GM21576 (cell line): ENCODE measurements around the gene TBCD.
"Not testable (repeated sequence)": the region's sequence is repeated elsewhere in the genome, so short reads cannot be mapped to it uniquely, and the experiment has no call there.

Experiments
- ATAC-seq: cut with Tn5 transposase; IDR thresholded peaks from one replicate; pipeline ENCODE4 v1.9.1; 2021; ENCODE audit warnings: mild to moderate bottlenecking, moderate library complexity; ENCODE audit not compliant: unreplicated experiment

TBCD gene

DNA sequence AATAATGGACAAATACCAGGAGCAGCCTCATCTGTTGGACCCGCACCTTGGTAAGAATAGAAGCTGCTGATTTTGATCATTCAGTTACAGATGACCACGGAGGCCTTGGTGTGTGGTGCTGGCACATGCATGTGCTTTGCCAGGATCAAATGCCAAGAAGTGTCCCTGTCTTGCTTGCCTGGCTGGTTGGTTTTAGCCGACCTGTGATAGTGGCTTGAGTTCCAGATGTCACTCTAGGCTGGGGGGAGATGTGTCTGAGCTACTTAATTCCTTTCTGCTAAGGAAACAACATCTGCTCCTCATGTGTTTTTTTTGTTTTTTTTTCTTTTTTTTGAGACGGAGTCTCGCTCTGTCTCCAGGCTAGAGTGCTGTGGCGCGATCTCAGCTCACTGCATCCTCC is 4.3 kb downstream of the TBCD start:
- no peak for ATAC-seq

DNA sequence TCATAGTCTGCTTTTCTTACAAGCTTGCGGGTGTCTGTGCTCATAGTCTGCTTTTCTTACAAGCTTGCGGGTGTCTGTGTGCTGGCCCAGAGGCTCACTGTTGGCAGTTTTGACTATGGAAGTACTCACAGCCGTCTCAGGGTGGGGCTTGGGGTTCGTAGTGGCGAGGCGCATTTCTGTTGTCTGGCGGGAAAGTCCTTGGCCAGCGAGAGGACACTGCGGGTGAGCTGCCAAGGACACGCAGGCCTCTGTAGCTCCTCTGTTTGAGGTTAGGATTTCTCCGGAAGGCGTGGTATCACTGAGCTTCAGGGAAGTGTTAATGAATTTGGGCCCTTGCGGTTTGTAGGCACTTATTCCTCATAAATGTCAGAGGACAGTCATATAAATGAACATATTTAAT is 13.5 kb downstream of the TBCD start:
- ATAC-seq, result no peak

DNA sequence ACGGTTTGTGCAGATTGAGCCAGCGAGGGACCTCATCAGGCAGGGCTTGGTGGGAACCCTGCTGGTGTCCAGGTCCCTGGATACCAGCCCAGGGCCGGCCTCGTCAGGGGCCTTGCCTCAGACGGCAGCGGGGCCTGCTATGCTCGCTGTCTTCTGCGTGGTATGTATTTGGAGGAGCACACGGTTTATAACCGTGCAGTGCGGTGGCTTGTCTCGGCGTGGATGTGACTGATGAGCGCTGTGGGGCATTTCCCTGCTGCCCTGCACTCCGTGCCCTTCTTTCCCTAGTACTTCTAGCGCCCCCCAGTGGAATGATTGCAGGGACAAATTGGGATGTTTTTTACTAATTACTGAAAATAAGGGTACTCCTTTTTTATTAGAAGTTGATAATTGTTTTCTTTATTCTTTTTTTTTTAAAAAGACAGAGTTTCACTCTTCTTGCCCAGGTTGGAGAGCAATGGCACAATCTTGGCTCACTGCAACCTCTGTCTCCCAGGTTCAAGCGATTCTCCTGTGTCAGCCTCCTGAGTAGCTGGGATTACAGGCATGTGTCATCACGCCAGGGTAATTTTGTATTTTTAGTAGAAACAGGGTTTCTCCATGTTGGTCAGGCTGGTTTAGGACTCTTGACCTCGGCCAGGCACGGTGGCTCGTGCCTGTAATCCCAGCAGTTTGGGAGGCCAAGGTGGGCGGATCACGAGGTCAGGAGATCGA is 15.3 kb downstream of the TBCD start:
- no peak for ATAC-seq

DNA sequence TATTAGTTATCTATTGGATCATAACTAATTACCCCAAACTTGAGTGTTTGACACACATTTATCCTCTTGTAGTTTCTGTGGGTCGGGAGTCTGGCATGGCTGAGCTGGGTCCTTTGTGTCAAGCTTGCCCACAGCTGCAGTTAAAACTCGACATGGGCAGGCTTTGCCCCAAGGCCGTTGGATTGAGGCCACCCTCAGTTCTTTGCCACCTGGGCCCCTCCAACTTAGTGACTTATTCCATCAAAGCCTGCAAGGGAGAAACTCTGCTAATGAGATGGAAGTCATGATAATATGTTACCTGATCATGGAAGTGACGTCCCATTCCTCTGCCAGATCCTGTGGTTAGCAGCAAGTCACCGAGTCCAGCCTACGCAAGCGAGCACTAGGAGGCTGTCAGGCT is 17.2 kb downstream of the TBCD start:
- ATAC-seq, result no peak

DNA sequence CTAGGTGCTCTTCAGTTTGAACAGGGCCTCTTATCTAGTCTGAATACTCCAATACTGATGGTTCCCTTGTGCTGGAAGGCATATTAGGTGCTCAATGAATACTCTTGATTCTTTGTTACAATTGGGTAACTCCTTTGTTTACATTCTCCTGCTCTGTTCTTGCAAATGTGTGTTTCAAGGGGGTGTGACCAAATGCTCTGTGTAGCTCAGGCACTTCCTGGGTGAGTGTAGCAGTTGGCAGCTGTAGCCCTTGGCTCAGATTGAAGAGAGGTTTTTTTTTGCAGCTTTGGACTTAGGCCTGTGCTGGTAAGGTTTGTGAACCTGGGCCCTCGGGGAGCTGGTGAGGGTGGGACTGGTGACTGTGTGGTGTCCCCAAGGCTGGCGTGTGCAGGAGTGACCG is 20.2 kb downstream of the TBCD start:
- no peak for ATAC-seq

DNA sequence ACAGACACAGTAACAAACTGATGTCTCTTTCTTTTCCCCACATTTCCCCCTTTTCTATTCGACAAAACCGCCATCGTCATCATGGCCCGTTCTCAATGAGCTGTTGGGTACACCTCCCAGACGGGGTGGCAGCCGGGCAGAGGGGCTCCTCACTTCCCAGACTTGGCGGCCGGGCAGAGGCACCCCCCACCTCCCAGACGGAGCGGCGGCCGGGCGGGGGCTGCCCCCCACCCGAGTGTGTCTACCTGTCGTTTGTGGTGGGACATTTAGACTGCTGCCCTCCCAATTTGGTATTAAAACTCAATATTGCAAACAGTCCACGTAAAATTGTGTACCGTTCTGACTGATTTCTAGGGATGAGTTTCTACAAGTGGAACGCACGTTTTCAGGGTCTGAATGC is 22.6 kb downstream of the TBCD start:
- not testable (repeated sequence) for ATAC-seq

DNA sequence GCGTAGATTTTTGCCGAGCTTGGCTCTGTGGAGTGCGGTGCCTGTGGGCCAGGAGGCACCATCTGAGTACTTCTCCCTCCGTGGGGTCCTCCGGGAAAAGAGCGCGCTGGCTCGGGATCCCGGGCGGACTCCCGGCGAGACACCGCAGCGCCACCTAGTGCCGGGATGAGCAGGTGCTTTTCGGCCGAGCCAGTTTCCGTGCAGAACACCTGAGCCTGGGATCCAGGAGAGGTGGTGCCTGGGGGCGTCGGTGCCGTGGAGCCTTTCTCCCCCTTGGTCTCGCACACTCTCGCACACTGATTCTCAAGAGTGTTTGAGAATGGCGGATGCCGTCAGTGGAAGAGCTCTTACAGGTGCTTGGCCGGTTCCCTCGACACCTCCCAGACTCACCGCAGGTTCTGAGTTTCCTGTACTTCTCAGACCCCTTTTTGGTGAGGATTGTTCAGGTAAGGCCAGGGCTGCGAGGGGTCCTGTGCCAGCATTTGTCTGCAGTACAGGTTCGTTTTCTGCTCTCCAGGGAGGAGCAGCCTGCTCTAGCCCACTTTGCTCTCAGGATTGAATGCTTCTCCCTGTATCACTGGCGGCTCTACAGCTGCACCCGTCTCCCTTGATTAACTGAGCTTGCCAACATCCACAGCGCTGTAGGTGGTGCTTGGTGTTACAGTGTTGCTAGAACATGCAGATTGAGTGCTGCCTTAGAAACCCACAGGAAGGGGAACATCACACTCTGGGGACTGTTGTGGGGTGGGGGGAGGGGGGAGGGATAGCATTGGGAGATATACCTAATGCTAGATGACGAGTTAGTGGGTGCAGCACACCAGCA is 23.3 kb downstream of the TBCD start:
- ATAC-seq, result no peak

DNA sequence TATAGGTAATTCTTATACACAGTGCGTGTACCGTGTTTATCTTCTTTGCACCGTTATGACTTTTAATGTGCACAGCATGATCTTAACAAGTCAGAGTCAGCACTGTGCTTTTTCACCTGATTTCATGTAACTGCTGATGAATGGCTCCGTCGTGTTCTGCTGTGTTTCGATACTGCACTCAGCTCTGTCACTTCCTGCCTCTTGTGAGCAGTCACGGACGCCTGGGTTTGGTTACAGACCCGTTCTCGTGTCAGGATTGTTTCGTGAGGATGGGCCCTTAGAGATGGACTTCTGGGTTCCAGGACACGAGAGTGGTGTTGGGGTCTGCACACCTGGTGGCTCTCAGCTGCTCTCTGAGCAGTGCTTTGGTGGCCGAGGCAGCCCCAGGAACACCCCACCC is 24.6 kb downstream of the TBCD start:
- ATAC-seq, result no peak

DNA sequence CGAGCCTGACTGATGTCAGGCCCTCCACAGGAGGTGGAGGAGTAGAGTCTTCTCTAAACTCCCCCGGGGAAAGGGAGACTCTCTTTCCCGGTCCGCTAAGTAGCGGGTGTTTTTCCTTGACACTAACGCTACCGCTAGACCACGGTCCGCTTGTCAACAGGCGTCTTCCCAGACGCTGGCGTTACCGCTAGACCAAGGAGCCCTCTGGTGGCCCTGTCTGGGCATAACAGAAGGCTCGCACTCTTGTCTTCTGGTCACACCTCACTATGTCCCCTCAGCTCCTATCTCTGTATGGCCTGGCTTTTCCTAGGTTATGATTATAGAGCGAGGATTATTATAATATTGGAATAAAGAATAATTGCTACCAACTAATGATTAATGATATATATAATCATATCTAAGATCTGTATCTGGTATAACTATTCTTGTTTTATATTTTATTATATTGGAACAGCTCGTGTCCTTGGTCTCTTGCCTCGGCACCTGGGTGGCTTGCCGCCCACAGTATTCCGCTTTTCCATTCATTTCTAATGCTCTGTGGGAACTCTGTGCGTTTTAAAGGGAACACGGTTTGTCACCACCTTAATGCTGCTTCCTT is 26.0 kb downstream of the TBCD start:
- ATAC-seq, result not testable (repeated sequence)

DNA sequence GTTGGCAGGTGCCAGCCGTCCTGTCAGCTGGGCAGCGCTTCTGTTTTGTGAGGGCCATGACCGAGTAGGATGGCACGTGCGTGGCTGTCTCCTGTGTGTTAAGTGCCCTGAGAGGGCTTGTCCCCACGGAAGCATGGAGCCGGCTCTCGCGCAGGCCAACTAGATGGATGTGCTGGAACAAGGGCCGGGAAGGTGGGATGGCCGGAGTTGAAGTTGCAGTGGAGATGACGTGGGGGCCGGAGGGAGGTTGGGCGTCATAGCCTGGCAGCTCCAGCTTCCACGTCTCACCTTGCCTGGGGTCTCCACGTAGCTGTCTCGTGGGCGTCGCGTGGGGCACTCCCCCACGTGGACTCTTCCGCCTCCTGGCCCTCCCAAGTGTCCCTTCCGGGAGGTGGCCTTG is 27.7 kb downstream of the TBCD start:
- no peak for ATAC-seq

DNA sequence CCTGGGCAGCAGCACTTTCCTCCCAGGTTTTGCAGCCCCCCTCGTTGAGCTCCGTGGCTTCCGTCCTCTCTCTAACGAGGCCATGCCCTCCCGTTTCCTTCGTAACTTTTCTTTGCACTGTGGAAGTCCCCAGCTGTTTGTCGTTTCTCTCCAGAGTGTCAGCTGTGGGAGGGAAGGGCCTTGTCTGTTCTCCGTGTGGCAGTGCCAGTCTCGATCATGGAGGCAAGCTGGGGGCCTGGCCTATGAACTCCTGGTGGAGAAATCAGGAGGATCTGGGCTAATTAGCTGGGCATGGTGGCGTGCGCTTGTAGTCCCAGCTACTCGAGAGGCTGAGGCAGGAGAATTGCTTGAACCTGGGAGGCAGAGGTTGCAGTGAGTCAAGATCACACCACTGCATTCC is 28.3 kb downstream of the TBCD start:
- no peak for ATAC-seq

DNA sequence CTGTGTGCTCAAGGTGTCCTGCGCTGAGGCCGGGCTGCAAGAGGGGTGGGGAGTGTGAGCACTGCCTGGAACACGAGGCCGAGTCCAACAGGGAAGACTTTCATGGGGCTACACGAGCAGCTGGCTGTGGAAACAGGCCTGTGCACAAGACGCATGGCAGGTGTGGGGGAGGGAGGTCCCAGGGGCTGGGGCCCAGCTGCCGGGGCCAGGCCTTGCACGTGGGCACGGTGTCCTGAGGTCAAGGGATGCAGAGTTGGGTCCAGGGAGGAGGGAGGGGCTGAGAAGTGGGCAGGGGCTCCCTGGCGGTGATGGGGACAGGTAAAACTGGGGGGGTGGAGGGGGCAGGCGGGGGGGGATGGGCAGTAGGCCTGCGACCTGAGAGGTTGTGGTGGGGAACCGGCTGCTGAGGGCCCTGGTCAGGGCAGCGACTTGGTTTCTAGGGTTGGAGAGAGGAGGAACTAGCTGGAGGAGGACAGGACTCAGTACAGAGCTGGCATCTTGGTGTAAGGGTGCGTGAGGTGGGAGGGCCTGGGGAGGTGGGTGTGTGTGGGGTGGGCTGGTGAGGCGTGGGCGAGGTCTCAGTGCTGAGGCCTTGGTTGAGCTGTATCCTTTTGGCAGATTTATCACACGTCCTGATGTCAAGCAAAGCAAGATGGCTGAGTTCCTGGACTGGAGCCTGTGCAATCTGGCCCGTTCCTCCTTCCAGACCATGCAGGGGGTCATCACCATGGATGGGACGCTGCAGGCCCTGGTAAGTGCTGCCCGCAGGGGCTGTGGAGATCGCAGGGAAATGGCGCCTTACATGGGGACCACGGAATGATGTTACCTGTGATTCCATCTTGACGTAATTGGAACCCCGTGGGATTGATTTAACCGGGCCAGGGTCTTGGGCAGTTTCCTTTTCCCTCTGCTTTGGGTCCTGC is 29.4 kb downstream of the TBCD start:
- ATAC-seq, result no peak

DNA sequence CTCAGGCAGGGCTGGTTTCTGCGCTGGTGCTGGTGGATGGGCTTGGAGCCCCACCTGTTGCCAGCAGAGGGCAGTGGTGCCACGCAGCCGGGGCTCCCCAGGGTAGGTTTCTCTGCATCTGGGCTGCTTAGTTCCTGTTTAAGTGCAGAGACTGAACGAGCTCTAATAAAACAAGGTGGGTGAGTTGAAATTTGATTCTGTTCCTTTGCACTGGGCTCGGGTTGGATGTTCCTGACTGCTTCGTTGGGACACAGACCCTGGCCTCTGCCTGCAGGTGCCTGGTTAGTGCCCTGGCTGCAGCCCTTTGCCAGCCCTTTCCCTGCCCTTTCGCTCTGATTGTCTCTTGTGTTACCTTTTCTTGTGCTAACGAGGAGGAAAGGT is 30.0 kb downstream of the TBCD start:
- ATAC-seq, result peak; percentile 75

DNA sequence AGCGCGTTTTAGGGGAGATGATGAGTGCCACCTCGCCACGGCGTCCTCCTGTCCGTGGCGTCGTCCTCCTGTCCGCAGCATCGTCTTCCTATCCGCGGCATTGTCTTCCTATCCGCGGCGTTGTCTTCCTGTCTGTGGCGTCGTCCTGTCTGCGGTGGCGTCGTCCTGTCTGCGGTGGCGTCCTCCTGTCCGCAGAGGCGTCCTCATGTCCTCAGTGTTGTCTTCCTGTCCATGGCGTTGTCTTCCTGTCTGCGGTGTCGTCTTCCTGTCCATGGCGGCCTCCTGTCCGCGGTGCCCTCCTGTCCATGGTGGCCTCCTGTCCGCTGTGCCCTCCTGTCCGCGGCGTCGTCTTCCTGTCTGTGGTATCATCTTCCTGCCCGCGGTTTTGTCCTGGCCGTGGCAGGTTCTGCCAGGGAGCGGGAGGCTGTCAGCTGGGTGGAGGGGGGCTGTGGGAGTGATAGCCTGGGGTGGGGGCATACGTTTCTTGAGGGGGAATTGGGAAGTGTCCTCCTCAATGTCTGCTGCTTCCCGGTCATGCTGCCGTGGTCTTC is 30.9 kb downstream of the TBCD start:
- ATAC-seq, result no peak

DNA sequence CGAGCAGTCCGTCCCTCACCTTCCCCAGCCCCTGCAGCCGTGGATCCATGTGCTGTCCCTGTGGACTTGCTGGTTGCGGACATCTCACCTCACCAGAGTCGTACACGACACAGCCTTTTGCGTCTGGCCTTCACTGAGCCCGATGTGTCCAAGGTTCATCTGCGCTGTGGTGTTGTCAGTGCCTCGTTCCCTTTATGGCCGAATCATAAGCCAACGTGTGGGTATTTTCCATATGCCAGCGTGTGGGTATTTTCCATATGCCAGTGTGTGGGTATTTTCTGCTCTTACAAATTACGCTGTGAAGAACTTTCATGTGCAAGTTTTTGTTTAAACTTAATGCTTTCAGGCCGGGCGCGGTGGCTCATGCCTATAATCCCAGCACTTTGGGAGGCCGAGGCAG is 31.6 kb downstream of the TBCD start:
- no peak for ATAC-seq

DNA sequence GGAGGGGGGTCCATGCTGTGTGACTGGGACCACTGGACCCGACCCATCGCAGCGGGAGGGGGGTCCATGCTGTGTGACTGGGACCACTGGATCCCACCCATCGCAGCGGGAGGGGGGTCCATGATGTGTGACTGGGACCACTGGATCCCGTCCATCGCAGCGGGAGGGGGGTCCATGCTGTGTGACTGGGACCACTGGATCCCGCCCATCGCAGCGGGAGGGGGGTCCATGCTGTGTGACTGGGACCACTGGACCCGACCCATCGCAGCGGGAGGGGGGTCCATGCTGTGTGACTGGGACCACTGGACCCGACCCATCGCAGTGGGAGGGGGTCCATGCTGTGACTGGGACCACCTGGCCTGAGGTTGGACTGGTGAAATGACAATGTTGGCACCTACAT is 33.7 kb downstream of the TBCD start:
- not testable (repeated sequence) for ATAC-seq

DNA sequence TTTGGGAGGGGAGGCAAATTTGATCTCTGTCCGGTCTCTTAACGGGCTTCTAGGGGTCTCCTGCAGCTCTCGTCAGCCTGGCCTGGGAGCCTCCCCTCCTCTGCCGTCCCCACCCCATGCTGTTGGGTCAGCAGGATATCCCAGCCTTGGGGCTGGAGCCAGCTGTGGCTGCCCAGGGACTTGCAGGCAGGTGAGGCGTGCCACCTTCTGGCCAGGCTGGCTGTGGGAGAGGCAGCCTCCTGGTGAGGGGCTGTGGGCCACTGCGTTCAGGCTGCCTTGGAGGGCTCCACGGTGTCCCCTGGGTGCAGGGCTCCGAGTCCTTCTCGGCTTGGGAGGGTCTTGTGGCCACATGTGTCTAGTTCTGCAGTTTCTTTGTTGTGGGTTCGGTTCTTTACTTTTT is 34.6 kb downstream of the TBCD start:
- ATAC-seq, result no peak

DNA sequence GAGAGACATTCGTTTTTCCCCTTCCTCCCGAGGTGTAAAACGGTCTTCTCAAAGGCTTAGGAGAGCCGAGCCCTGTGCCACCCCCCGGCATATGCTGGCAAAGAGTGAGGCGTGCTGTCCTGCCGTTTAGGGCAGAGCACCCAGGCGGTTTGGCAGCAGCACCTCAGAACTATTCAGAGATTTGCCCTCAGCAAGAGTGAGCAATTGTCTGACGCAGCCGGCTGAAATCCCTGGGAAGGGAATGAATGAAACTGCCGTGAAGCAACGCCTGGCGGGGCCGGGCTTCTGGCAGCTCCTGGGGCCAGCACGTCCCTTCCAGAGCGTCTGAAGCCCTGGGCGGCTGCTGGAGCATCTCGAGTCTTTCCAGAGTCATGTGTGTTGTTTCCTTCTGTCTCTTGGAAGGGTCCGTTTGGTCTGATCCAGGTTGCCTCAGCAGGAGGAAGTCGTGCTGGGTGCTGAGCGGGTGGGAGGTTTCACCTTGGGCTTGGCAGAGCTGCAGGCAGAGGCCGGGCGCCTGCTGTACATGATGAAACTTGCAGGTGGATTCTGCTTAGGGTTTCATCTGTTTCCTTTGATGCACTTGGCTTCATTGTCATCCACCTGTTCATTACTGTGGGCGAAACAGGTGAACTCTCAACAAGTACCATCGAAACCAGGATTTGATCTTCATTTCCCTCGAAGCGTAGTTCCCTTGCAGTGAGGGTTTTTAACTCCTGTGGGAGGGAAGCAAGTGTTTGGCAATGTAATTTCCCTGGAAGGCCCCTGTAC is 35.4 kb downstream of the TBCD start:
- no peak for ATAC-seq

DNA sequence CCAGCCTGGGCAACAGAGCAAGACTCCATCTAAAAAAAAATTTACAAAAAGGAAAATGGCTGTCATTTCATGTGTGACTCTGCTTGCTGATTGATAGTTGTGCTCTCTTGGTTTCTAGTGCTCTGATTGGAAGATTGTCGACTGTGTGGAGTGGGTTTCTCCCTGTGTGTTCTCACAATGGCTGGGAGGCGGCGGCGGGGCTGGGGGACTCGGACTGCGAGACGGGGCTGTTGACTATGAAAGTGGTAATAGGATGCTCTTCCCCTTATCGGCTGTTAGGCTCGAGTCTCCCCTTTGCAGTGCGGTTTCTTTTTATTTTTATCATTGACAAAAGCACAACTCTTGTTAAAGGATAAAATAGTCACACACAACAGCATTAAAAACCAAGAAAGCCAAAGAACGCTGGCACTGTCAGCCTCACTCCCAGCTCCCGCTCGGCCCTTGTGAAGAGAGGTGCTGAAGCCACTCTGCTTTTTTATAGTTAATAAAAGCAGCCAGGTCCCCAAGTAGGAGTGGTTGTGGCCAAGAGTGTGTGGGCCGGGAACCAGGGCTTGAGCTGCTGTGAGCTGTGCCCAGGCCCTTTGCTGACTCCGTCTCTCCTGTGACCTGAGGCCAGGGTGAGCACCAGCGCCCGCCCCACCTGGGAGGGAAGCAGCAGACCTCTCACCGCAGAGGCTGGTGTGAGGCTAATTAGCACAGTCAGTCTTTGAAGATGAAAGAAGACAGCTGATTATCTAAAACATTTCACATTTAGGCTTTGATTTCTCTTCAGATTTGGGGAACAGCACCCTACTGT is 36.5 kb downstream of the TBCD start:
- ATAC-seq, result no peak
